Mesothelial cell of epicardium (in vitro differentiated cells): ENCODE results near the gene NR5A1. TPM values are rescaled to one million over a fixed set of nuclear protein-coding genes. Genes with fewer than 3 reads are reported as not detected.

Experiments used
- DNase-seq, 2 experiments: peaks; one replicate each; pipeline ENCODE4 v3.0.0; 2021; ENCODE audit warnings: low spot score in 2 of 2; ENCODE audit not compliant: unreplicated experiment in 2 of 2
- H3K27ac Mint-ChIP-seq: 2 replicates; pipeline ENCODE4 v1.8.0; 2021; ENCODE audit warnings: mixed read lengths
- H3K27me3 Mint-ChIP-seq: 2 replicates; pipeline ENCODE4 v1.8.0; 2021; ENCODE audit warnings: low read depth, mixed read lengths
- H3K36me3 Mint-ChIP-seq: 2 replicates; pipeline ENCODE4 v1.8.0; 2021; ENCODE audit warnings: mixed read lengths
- H3K4me1 Mint-ChIP-seq: 2 replicates; pipeline ENCODE4 v1.8.0; 2021; ENCODE audit warnings: mixed read lengths
- H3K4me3 Mint-ChIP-seq: 2 replicates; pipeline ENCODE4 v1.8.0; 2021; ENCODE audit warnings: mild to moderate bottlenecking, moderate library complexity, mixed read lengths
- H3K9me3 Mint-ChIP-seq: 2 replicates; pipeline ENCODE4 v1.8.0; 2021; ENCODE audit warnings: mixed read lengths
- total RNA-seq: library from RNA; stranded (reverse); gene quantifications from 3 replicates; pipeline ENCODE4 v1.2.1, GENCODE V29; 2021
- TF ChIP-seq, protein P1 (sequence below): fragments of 200-600 bp; sonication (generic); IDR thresholded peaks from one replicate; pipeline ENCODE4 v1.5.0; 2021; ENCODE audit warnings: antibody characterized with exemption; ENCODE audit not compliant: unreplicated experiment

NR5A1 gene
- total RNA-seq, result 0.25 TPM in 1 of 3 replicates, not detected in the others

DNA sequence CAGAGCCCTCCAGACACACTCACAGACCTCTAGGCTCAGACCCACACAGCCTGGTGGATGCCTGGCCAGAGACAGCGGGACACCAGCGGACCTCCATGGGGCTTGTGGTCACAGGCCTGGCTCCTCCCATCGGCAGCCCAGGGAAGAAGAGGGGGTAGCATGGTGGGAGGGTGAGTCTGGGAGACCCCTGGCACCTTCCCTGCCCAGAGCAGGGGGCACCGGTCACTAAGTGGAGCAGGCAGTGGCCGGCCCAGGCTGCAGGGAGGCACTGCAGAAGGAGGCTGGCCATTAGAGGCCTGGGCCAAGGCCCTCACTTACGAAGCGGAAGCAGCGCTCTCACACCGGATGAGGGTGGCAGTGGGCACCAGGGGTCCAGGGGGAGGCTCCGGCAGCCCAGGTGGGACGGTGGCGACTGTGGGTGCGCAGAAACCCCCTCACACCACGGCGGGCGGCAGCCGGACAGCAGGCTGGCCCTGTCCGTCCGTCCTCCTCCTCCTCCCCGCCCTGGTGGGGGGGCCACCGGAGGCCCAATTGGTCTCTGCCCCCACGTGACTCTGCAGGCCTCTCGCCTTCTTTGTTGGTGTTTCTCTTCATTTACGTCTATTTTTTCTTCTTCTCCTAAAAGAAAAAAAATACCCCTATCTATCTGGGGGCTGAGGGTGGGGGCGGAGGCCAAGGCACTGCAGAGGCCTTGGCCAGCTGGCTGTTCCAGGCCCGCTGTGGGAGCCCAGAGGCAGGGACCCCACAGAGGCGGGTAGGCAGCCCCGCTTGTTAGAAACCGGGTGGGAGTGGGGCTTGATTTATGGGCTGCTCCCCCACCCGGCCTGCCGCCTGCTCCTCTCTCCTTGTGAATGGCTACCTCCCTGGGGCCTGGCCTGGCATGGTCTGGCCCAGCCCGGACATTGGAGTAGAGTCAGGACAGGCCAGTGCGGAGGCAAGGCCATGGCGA lies at the start of gene NR5A1:
Gene NR5A1, minus strand, starts transcription at position 469 of the 949 bp plus-strand sequence. CDS start 4,004 bp downstream, outside the sequence.
- TF ChIP-seq, protein P1, sequence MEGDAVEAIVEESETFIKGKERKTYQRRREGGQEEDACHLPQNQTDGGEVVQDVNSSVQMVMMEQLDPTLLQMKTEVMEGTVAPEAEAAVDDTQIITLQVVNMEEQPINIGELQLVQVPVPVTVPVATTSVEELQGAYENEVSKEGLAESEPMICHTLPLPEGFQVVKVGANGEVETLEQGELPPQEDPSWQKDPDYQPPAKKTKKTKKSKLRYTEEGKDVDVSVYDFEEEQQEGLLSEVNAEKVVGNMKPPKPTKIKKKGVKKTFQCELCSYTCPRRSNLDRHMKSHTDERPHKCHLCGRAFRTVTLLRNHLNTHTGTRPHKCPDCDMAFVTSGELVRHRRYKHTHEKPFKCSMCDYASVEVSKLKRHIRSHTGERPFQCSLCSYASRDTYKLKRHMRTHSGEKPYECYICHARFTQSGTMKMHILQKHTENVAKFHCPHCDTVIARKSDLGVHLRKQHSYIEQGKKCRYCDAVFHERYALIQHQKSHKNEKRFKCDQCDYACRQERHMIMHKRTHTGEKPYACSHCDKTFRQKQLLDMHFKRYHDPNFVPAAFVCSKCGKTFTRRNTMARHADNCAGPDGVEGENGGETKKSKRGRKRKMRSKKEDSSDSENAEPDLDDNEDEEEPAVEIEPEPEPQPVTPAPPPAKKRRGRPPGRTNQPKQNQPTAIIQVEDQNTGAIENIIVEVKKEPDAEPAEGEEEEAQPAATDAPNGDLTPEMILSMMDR, result no peak
- Mint-ChIP-seq H3K4me1 (peaks cover 12% of the 10 kb centered on the region), H3K27ac (no peak within 1 kb of the TSS), H3K9me3 (no peaks in the 10 kb centered on the region), H3K36me3 (no peaks in the 10 kb centered on the region), H3K27me3 (peaks cover 42% of the 10 kb centered on the region), H3K4me3 (no peak within 1 kb of the TSS)
- no peak for DNase-seq

DNA sequence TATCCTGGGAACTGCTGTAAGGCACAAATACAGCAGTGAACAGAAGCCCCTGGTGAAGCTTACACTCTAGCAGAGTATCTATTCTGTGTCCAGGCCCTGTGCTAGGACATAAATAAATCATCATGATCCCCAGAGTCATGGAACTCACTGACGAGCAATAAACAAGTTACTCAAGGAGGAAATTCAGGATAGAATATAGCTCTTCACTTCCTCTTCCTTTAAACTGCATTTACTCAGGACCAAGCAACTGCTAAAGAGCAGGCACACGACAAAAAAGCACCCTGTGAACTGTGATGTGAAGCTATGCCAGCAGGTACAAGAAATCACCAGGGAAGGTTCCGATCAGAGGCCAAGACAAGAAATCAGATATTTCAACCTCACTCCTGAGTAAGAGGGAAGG lies 47.8 kb upstream of the NR5A1 start:
- Mint-ChIP-seq H3K4me1 (peaks cover 5% of the 10 kb centered on the region), H3K27ac (no peak overlapping the region), H3K9me3 (no peaks in the 10 kb centered on the region), H3K36me3 (no peaks in the 10 kb centered on the region), H3K4me3 (no peak overlapping the region), H3K27me3 (no peaks in the 10 kb centered on the region)
- DNase-seq, result no peak
- TF ChIP-seq, protein P1, result no peak

DNA sequence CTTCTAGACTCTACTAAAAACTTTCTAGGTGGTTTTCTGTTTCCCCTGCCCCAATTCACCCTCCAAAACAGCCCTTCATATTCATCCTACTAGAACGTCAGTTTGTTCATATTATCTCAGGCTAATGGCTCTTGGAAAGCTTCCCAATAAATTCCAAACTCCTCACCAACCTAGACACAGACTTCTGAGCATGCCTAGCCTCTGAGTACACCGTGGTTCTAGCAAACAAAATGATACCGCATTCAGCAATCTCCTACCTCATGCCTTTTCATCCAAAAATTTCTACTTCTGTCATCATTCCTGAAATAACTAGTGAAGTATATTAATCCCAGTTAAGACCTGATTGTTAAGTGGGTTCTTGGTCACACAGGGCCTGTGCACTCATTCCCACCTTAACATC lies 46.5 kb upstream of the NR5A1 start:
- no peaks in the 10 kb centered on the region for H3K36me3 Mint-ChIP-seq
- H3K4me3 Mint-ChIP-seq, result no peak overlapping the region
- H3K27me3 Mint-ChIP-seq, result no peaks in the 10 kb centered on the region
- no peak overlapping the region for H3K27ac Mint-ChIP-seq
- peaks cover 1% of the 10 kb centered on the region for H3K4me1 Mint-ChIP-seq
- TF ChIP-seq, protein P1, result no peak
- no peaks in the 10 kb centered on the region for H3K9me3 Mint-ChIP-seq
- DNase-seq, result no peak

DNA sequence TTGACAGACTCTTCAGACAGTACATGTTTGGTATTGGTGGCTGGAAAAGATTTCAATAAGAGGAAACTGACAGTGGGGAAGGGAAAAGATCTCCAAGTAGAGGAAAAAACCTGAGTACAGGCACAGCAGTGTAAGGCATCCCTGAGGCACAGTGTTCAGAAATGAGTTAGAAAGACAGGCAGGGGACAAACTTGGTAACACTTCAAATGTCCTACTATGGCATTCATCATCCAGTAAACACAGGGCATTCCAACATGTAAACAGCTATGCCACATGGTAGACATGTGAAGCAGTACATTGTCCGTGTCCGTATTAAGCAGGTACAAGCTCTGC lies 45.0 kb upstream of the NR5A1 start:
- no peak for DNase-seq
- Mint-ChIP-seq H3K9me3 (no peaks in the 10 kb centered on the region), H3K36me3 (no peaks in the 10 kb centered on the region), H3K4me3 (no peak overlapping the region), H3K27ac (no peak overlapping the region), H3K4me1 (peaks cover 3% of the 10 kb centered on the region), H3K27me3 (no peaks in the 10 kb centered on the region)
- TF ChIP-seq, protein P1, result no peak

DNA sequence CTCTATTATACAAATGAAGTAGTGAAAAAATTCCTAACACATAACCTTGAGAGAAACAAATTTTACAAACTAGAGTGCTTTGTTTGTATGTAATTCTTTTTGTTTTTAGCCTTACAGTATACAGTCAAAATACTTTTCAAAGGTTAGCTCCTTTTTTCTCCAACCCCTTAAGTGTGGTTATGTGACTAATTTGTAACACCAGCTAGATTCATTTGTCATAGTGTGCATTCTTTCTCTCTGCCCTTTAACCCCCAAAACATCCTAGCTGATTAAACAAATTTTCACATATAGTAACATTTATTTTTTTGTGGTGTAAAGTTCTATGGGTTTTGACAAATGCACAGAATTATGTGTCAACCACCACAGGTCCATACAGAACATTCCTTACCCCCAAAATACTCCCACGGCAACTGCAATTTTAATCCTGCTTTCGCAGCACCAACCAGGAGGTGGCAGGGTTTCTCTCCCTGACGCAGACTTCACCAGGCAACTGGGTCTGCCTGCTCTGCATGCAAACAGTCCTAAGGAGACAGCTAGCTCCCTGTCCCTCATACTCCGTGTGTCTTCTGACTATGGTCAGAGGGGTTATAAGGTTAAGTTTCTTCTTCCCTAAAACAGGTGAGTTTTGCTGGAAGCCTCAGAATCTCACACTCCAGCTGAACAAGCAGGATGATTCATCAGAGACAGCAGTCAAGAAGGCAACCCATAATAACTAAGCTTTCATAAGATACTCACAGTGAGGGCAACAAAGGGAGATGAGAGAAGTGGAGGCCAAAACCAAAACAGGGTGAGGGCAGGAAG lies 44.5 kb upstream of the NR5A1 start:
- Mint-ChIP-seq H3K4me3 (no peak overlapping the region), H3K27me3 (no peaks in the 10 kb centered on the region), H3K4me1 (peaks cover 4% of the 10 kb centered on the region), H3K9me3 (no peaks in the 10 kb centered on the region), H3K27ac (no peak overlapping the region), H3K36me3 (no peaks in the 10 kb centered on the region)
- peak in 1 of 2 experiments; percentile 68 for DNase-seq
- TF ChIP-seq, protein P1, result peak; percentile 26
